ENCODE data around the gene PCDHGB7. TPM values are rescaled to one million over a fixed set of nuclear protein-coding genes. Genes with fewer than 3 reads are reported as not detected.

Gene PCDHGB7
- total RNA-seq, 1 experiment from 2014 or later = 0.54 TPM

GRCh38 chr5:141373673-141374317 is 43.7 kb upstream of the PCDHGB7 start, which contains the start of gene PCDHGA6:
Gene PCDHGA6 (plus strand): TSS chr5:141373891. CDS start chr5:141374084, 193 bp downstream.
- no TSS peak for BruUV-seq (replicated peaks)
- Histone ChIP-seq H3K9me3 (ENCODE audit: control insufficient read depth in 1 of 2, insufficient read depth in 1 of 2, low read depth in 1 of 2, low read length in 2 of 2) (peaks cover 0 to 12% of the 10 kb centered on the region in 2 experiments; a peak in 2 of 4 replicates), H3K9ac (ENCODE audit: low read length) (no peak within 1 kb of the TSS), H3K27ac (ENCODE audit: low read depth, low read length) (no peak within 1 kb of the TSS), H3K4me2 (ENCODE audit: low read length) (no peak within 1 kb of the TSS), H4K20me1 (ENCODE audit: insufficient read depth) (no peaks in the 10 kb centered on the region), H3K4me3 (replicated peaks in 1 of 2; ENCODE audit: low read depth in 1 of 2, low read length in 2 of 2) (no peak within 1 kb of the TSS), H3K4me1 (ENCODE audit: control insufficient read depth in 1 of 2, insufficient read depth in 2 of 2, low read length in 2 of 2) (no peaks in the 10 kb centered on the region), H3K27me3 (ENCODE audit: insufficient read depth, low read length) (no peaks in the 10 kb centered on the region), H3K9me2 (ENCODE audit: insufficient read depth) (no peaks in the 10 kb centered on the region), H2AFZ (ENCODE audit: low read depth, low read length, poor library complexity, severe bottlenecking) (no peak within 1 kb of the TSS), H3K79me2 (ENCODE audit: insufficient read depth, low read length) (no peaks in the 10 kb centered on the region), H3K36me3 (ENCODE audit: control insufficient read depth in 1 of 2, insufficient read depth in 2 of 2, low read length in 2 of 2) (no peaks in the 10 kb centered on the region)
- RAD21 ChIA-PET (ENCODE audit: low non-redundant PET in 1 of 2, low total read pairs in 2 of 2, uncharacterized antibody in 2 of 2, unreplicated experiment in 2 of 2) = no interaction called here
- peak; percentile 51 for TF ChIP-seq RAD21 (IDR thresholded peaks at IDR 0.05; ENCODE audit: low read depth)
- no peak for TF ChIP-seq REST (IDR thresholded peaks at IDR 0.05; ENCODE audit: low read depth)
- TF ChIP-seq JUND (IDR thresholded peaks at IDR 0.05) = no peak
- no peak for TF ChIP-seq POLR2A (IDR thresholded peaks at IDR 0.05; ENCODE audit: borderline replicate concordance, extremely low read depth, insufficient read depth, insufficient read length)
- peak; percentile 25 to 42 (median 36); a peak in 4 of 6 replicates for TF ChIP-seq CTCF (IDR thresholded peaks at IDR 0.05 in 2 of 3, conservative IDR thresholded peaks at IDR 0.05 in 1 of 3; ENCODE audit: borderline replicate concordance in 1 of 3, insufficient read depth in 1 of 3, low read depth in 2 of 3, low read length in 2 of 3)
- no peak for TF ChIP-seq MAX (IDR thresholded peaks at IDR 0.05)
- TF ChIP-seq ZNF274 (IDR thresholded peaks at IDR 0.05; ENCODE audit: low read depth, low read length) = no peak
- TF ChIP-seq SIN3A (IDR thresholded peaks at IDR 0.05; ENCODE audit: low read depth) = no peak
- no peak for TF ChIP-seq POLR2AphosphoS5 (IDR thresholded peaks at IDR 0.05; ENCODE audit: low read depth, low read length)
- no peak for TF ChIP-seq FOSL1 (IDR thresholded peaks at IDR 0.05; ENCODE audit: low read depth)
- TF ChIP-seq EZH2phosphoT487 (IDR thresholded peaks at IDR 0.05; ENCODE audit: borderline replicate concordance) = no peak
- no peak for TF ChIP-seq EGR1 (IDR thresholded peaks at IDR 0.05; ENCODE audit: low read depth)
- CTCF ChIA-PET = no interaction called here
- POLR2A ChIA-PET = no interaction called here
- no peak for DNase-seq (ENCODE audit: low read depth, low spot score)
- intact Hi-C loops (cut with micrococcal nuclease) = no loop called here
- ATAC-seq = no peak
